ENCODE results near the gene NCOR2.

DNA sequence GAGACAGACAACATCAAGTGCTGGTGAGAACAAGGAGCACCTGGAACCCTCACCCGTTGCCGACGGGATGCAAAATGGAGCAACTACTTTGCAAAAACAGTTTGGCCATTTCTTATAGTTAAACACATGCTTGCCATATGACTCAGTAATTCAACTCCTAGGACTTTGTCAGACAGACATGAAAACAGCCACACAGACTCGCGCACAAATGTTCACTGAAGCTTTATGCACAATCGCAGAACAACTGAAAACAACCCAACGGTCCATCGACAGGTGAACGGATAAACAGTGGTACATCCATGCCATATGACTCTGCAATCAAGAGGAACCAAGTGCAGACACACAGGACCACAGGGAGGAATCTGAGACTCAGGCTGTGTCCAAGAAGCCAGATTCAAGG, 30.8 kb downstream of the NCOR2 start:
- TF ChIP-seq POLR2A (IDR thresholded peaks at IDR 0.05) (no peak), CTCF (IDR thresholded peaks at IDR 0.05) (no peak)
